CD14-positive monocyte (primary cell): Measurements from ENCODE around the gene NEK1. TPM values are rescaled to one million over a fixed set of nuclear protein-coding genes. Genes with fewer than 3 reads are reported as not detected.

Source experiments
- DNase-seq, 3 donors: peaks; one replicate each; pipeline ENCODE4 v3.0.0-alpha.2; 2011 to 2022
- H2AFZ ChIP-seq: 2 replicates; pipeline ENCODE4 v1.6.0; 2012; ENCODE audit warnings: mild to moderate bottlenecking, low read depth, low read length, inconsistent platforms; ENCODE audit not compliant: insufficient read depth, poor library complexity, severe bottlenecking
- H3K27ac ChIP-seq, 2 donors: 1 replicate in 1 of 2; 2 replicates in 1 of 2; pipeline ENCODE4 v1.5.1; 2012 to 2013; ENCODE audit warnings: low read length in 2 of 2, control low read depth in 1 of 2, inconsistent platforms in 1 of 2, low read depth in 1 of 2, mild to moderate bottlenecking in 1 of 2
- H3K27me3 ChIP-seq, 2 donors: one replicate each; pipeline versions ENCODE4 v1.6.0 to v1.6.1; 2011 to 2013; ENCODE audit warnings: low read length in 2 of 2; ENCODE audit not compliant: control insufficient read depth in 2 of 2, insufficient read depth in 2 of 2
- H3K36me3 ChIP-seq, 2 donors: replicated peaks in 1 of 2; 1 replicate in 1 of 2; 2 replicates in 1 of 2; pipeline versions ENCODE4 v1.5.1 to v1.6.1; 2012 to 2013; ENCODE audit warnings: low read length in 2 of 2, control low read depth in 1 of 2, inconsistent platforms in 1 of 2, mild to moderate bottlenecking in 1 of 2; ENCODE audit not compliant: insufficient read depth in 2 of 2, control insufficient read depth in 1 of 2
- H3K4me1 ChIP-seq, 2 donors: 1 replicate in 1 of 2; 2 replicates in 1 of 2; pipeline versions ENCODE4 v1.5.1 to v1.6.1; 2012 to 2013; ENCODE audit warnings: low read length in 2 of 2, control low read depth in 1 of 2, inconsistent platforms in 1 of 2, mild to moderate bottlenecking in 1 of 2, moderate library complexity in 1 of 2; ENCODE audit not compliant: insufficient read depth in 2 of 2, control insufficient read depth in 1 of 2
- H3K4me2 ChIP-seq: replicated peaks from 2 replicates; pipeline ENCODE3; 2012; ENCODE audit warnings: low read length, moderate library complexity, mild to moderate bottlenecking; ENCODE audit not compliant: poor library complexity, severe bottlenecking; ENCODE audit errors: extremely low read depth
- H3K4me3 ChIP-seq, 3 experiments: fragments of 200-600 bp in 1 of 3; sonication (generic) in 1 of 3; replicated peaks in 1 of 3; 1 replicate in 2 of 3; 2 replicates in 1 of 3; pipeline ENCODE4 v1.5.1; 2011 to 2013; ENCODE audit warnings: low read length in 3 of 3, mild to moderate bottlenecking in 3 of 3, control low read depth in 2 of 3, low read depth in 2 of 3, inconsistent platforms in 1 of 3, moderate library complexity in 1 of 3
- H3K79me2 ChIP-seq: 2 replicates; pipeline ENCODE4 v1.6.0; 2012; ENCODE audit warnings: mild to moderate bottlenecking, control low read depth, inconsistent platforms, low read length, moderate library complexity; ENCODE audit not compliant: insufficient read depth
- H3K9ac ChIP-seq: 2 replicates; pipeline ENCODE4 v1.6.0; 2017; ENCODE audit warnings: low read length, mild to moderate bottlenecking; ENCODE audit not compliant: insufficient read depth, poor library complexity, severe bottlenecking
- H3K9me3 ChIP-seq, 2 donors: replicated peaks in 1 of 2; 1 replicate in 1 of 2; 2 replicates in 1 of 2; pipeline versions ENCODE4 v1.5.1 to v1.6.1; 2012 to 2013; ENCODE audit warnings: low read length in 2 of 2, control low read depth in 1 of 2; ENCODE audit not compliant: control insufficient read depth in 1 of 2, insufficient read depth in 1 of 2
- H4K20me1 ChIP-seq: 2 replicates; pipeline ENCODE4 v1.6.0; 2012; ENCODE audit warnings: mild to moderate bottlenecking, low read length, control low read depth, moderate library complexity; ENCODE audit not compliant: insufficient read depth
- H3K27ac Mint-ChIP-seq, 7 donors: one replicate each; pipeline ENCODE4 v1.8.0; 2020; ENCODE audit warnings: mild to moderate bottlenecking in 7 of 7, mixed read lengths in 7 of 7, moderate library complexity in 6 of 7, inconsistent platforms in 2 of 7
- H3K27me3 Mint-ChIP-seq, 3 donors: one replicate each; pipeline ENCODE4 v1.8.0; 2021 to 2022; ENCODE audit warnings: low read depth in 3 of 3, mild to moderate bottlenecking in 3 of 3, mixed read lengths in 3 of 3, moderate library complexity in 3 of 3, inconsistent platforms in 1 of 3
- H3K36me3 Mint-ChIP-seq, 2 donors: one replicate each; pipeline ENCODE4 v1.8.0; 2020; ENCODE audit warnings: mixed read lengths in 2 of 2, inconsistent platforms in 1 of 2, mild to moderate bottlenecking in 1 of 2
- H3K4me1 Mint-ChIP-seq: one replicate; pipeline ENCODE4 v1.8.0; 2020; ENCODE audit warnings: mild to moderate bottlenecking, mixed read lengths
- H3K4me3 Mint-ChIP-seq, 2 donors: one replicate each; pipeline ENCODE4 v1.8.0; 2020; ENCODE audit warnings: mild to moderate bottlenecking in 2 of 2, mixed read lengths in 2 of 2, moderate library complexity in 1 of 2
- H3K9me3 Mint-ChIP-seq, 7 donors: one replicate each; pipeline ENCODE4 v1.8.0; 2020 to 2022; ENCODE audit warnings: mixed read lengths in 7 of 7, mild to moderate bottlenecking in 6 of 7, moderate library complexity in 6 of 7, inconsistent platforms in 2 of 7
- CTCF ChIP-seq: fragments of 200-600 bp; IDR thresholded peaks from one replicate; pipeline ENCODE4 v1.8.0; 2022; ENCODE audit warnings: antibody characterized with exemption, mild to moderate bottlenecking
- WGBS: methylation state at CpG from one replicate; pipeline ENCODE4 v1.1.5; 2013; ENCODE audit warnings: missing lambda C conversion rate; ENCODE audit not compliant: insufficient coverage; 5-methylcytosine and 5-hydroxymethylcytosine counted together
- intact Hi-C, 2 donors: fragments of 100-400 bp; cut with micrococcal nuclease; formaldehyde crosslinking; loops; one replicate each; pipeline versions ENCODE4 v1.15.0 to v1.15.1; 2023
- polyA plus RNA-seq, 3 donors: library from polyadenylated mRNA; depleted of rRNA in 1 of 3; unstranded in 2 of 3; stranded (reverse) in 1 of 3; fragments of 300-500 nt in 2 of 3; fragments of >200 nt in 1 of 3; fragmentation: Illumina TruSeq in 2 of 3; gene quantifications; 1 replicate in 2 of 3; 2 replicates in 1 of 3; pipeline ENCODE4 v1.2.3, GENCODE V29; 2012 to 2021

Gene NEK1
- polyA plus RNA-seq, 3 donors, result 1.9 to 5.5 (median 2.7) TPM

- Mint-ChIP-seq H3K27me3 (no peaks in the 10 kb centered on the region), H3K27ac (peak overlapping the region in 4 of 7 donors; percentile 20 to 92 (median 48)), H3K4me3 (no peak overlapping the region), H3K4me1 (peaks cover 17% of the 10 kb centered on the region), H3K36me3 (peaks cover 4 to 10% of the 10 kb centered on the region in 2 donors), H3K9me3 (no peaks in the 10 kb centered on the region)
- no peaks in the 10 kb centered on the region for H4K20me1 ChIP-seq
- peaks cover 11 to 18% of the 10 kb centered on the region in 2 donors for H3K4me1 ChIP-seq
- no peak for TF ChIP-seq CTCF
- H3K4me2 ChIP-seq, result peak overlapping the region; percentile 79
- DNase-seq, result peak in 1 of 3 donors; percentile 6
- H3K79me2 ChIP-seq, result peaks cover 14% of the 10 kb centered on the region
- H3K27ac ChIP-seq, result peak overlapping the region in 1 of 2 donors; percentile 82
- no peaks in the 10 kb centered on the region for H3K27me3 ChIP-seq
- peaks cover 0 to 5% of the 10 kb centered on the region in 2 donors for H3K36me3 ChIP-seq
- intact Hi-C loops, result no loop called here
- no peak overlapping the region for H2AFZ ChIP-seq
- H3K4me3 ChIP-seq, result peak overlapping the region in 1 of 3 experiments; percentile 72
- WGBS, result no CpG with 5 or more reads among the region's 3 CpGs
- no peaks in the 10 kb centered on the region for H3K9me3 ChIP-seq
- H3K9ac ChIP-seq, result no peak overlapping the region
These were observed 48.5 kb upstream of the NEK1 start for GRCh38 chr4:169660929-169661328.

GRCh38 chr4:169659716-169660670, 47.6 kb upstream of the NEK1 start:
- Histone ChIP-seq H2AFZ (peak overlapping the region; percentile 62), H3K4me2 (peak overlapping the region; percentile 79), H3K36me3 (peaks cover 4 to 8% of the 10 kb centered on the region in 2 donors), H3K27ac (peak overlapping the region in 1 of 2 donors; percentile 82), H3K4me3 (peak overlapping the region; percentile 17 to 85 (median 72)), H3K27me3 (no peaks in the 10 kb centered on the region), H4K20me1 (no peaks in the 10 kb centered on the region), H3K9me3 (no peaks in the 10 kb centered on the region), H3K9ac (peak overlapping the region; percentile 42), H3K4me1 (peaks cover 11 to 18% of the 10 kb centered on the region in 2 donors), H3K79me2 (peaks cover 23% of the 10 kb centered on the region)
- H3K9me3 Mint-ChIP-seq, result no peaks in the 10 kb centered on the region
- intact Hi-C loops, result loop anchor here (5.0 kb wide), 2 partner anchors 38 to 48 kb away; partner anchors contain the start of genes CLCN3 (in 1 of the 2) and NEK1 (in 1 of the 2)
- peak overlapping the region; percentile 87 to 96 (median 95) for H3K27ac Mint-ChIP-seq
- WGBS, result 19% methylated on average over 5 of the region's 14 CpGs
- TF ChIP-seq CTCF, result no peak
- H3K4me3 Mint-ChIP-seq, result peak overlapping the region; percentile 62 to 69
- H3K36me3 Mint-ChIP-seq, result peaks cover 9 to 11% of the 10 kb centered on the region in 2 donors
- peak; percentile 93 to 99 (median 99) for DNase-seq
- peaks cover 17% of the 10 kb centered on the region for H3K4me1 Mint-ChIP-seq
- H3K27me3 Mint-ChIP-seq, result no peaks in the 10 kb centered on the region
